OCI-LY1 (cell line): Measurements from ENCODE around the gene PARVG.

ENCODE experiments used
- H2AFZ ChIP-seq: fragments of 200-600 bp; sonication (generic), shearing (Covaris generic); 2 replicates; pipeline ENCODE4 v1.6.0; 2014; ENCODE audit warnings: antibody characterized with exemption, mild to moderate bottlenecking, low read length
- H3F3A ChIP-seq: fragments of 200-600 bp; sonication (generic), shearing (Covaris generic); 2 replicates; pipeline ENCODE4 v1.6.0; 2014; ENCODE audit warnings: mild to moderate bottlenecking, antibody characterized with exemption, low read length, moderate library complexity; ENCODE audit not compliant: insufficient read depth
- H3K27ac ChIP-seq: fragments of 200-600 bp; sonication (generic); 2 replicates; pipeline ENCODE4 v1.5.1; 2014; ENCODE audit warnings: low read length, mixed run types, mild to moderate bottlenecking, low read depth; ENCODE audit not compliant: poor library complexity, severe bottlenecking
- H3K27me3 ChIP-seq: fragments of 200-600 bp; sonication (generic); 2 replicates; pipeline ENCODE4 v1.6.0; 2014; ENCODE audit warnings: antibody characterized with exemption, mild to moderate bottlenecking, low read length, moderate library complexity; ENCODE audit not compliant: insufficient read depth
- H3K36me3 ChIP-seq: fragments of 200-600 bp; sonication (generic); 2 replicates; pipeline ENCODE4 v1.6.1; 2014; ENCODE audit warnings: mild to moderate bottlenecking, antibody characterized with exemption, low read length, moderate library complexity, mixed read lengths; ENCODE audit not compliant: insufficient read depth
- H3K4me1 ChIP-seq: fragments of 200-600 bp; sonication (generic); 2 replicates; pipeline ENCODE4 v1.5.1; 2014; ENCODE audit warnings: mild to moderate bottlenecking, low read length, moderate library complexity; ENCODE audit not compliant: insufficient read depth, severe bottlenecking
- H3K4me2 ChIP-seq: fragments of 200-600 bp; sonication (generic), shearing (Covaris generic); 2 replicates; pipeline ENCODE4 v1.6.1; 2014; ENCODE audit warnings: low read length
- H3K4me3 ChIP-seq: fragments of 200-600 bp; sonication (generic); 2 replicates; pipeline ENCODE4 v1.5.1; 2014; ENCODE audit warnings: low read length, low read depth, mild to moderate bottlenecking, mixed read lengths; ENCODE audit not compliant: poor library complexity, severe bottlenecking
- H3K79me2 ChIP-seq: fragments of 200-600 bp; shearing (Covaris generic); 2 replicates; pipeline ENCODE4 v1.6.1; 2016; ENCODE audit warnings: mixed run types, low read length, mixed read lengths; ENCODE audit not compliant: insufficient read depth
- H3K9ac ChIP-seq: fragments of 200-600 bp; sonication (generic), shearing (Covaris generic); 2 replicates; pipeline ENCODE4 v1.6.1; 2014; ENCODE audit warnings: mild to moderate bottlenecking, low read length, mixed read lengths
- H3K9me2 ChIP-seq: fragments of 200-600 bp; sonication (generic), shearing (Covaris generic); 2 replicates; pipeline ENCODE4 v1.6.1; 2014; ENCODE audit warnings: low read depth, mild to moderate bottlenecking, low read length, mixed read lengths
- H3K9me3 ChIP-seq: fragments of 200-600 bp; shearing (Covaris generic); 2 replicates; pipeline ENCODE4 v1.6.1; 2014; ENCODE audit warnings: low read length, mixed read lengths
- H4K20me1 ChIP-seq: fragments of 200-600 bp; sonication (generic), shearing (Covaris generic); 2 replicates; pipeline ENCODE4 v1.6.0; 2016; ENCODE audit warnings: mild to moderate bottlenecking, low read length; ENCODE audit not compliant: insufficient read depth
- CTCF ChIP-seq: fragments of 200-600 bp; sonication (generic), shearing (Covaris generic); IDR thresholded peaks from 2 replicates; pipeline ENCODE4 v1.5.1; 2017; ENCODE audit warnings: mild to moderate bottlenecking, antibody characterized with exemption, low read length, moderate library complexity, mixed read lengths
- EZH2 ChIP-seq: fragments of 200-600 bp; sonication (generic), shearing (Covaris generic); IDR thresholded peaks from 2 replicates; pipeline ENCODE4 v1.8.0; 2017; ENCODE audit warnings: borderline replicate concordance, mixed run types, mild to moderate bottlenecking, antibody characterized with exemption, low read length, moderate library complexity, mixed read lengths

PARVG gene

GRCh38 chr22:44180706-44181032 is at the start of gene PARVG:
Gene PARVG, plus strand, starts transcription at chr22:44180925. Its CDS starts 2,405 bp downstream, at chr22:44183330.
- Histone ChIP-seq H3F3A (no peaks in the 10 kb centered on the region), H4K20me1 (no peaks in the 10 kb centered on the region), H3K36me3 (no peaks in the 10 kb centered on the region), H3K27ac (no peak within 1 kb of the TSS), H3K9me2 (no peaks in the 10 kb centered on the region), H3K4me3 (peak within 1 kb of the TSS; percentile 5), H3K9me3 (no peaks in the 10 kb centered on the region), H3K9ac (no peak within 1 kb of the TSS), H3K4me2 (peak within 1 kb of the TSS; percentile 27; the same call in 1 of the 2 replicates), H3K4me1 (peaks cover 16% of the 10 kb centered on the region), H3K27me3 (peaks cover 12% of the 10 kb centered on the region), H3K79me2 (no peaks in the 10 kb centered on the region), H2AFZ (no peak within 1 kb of the TSS)
- TF ChIP-seq CTCF (no peak), EZH2 (no peak)

- no peak for TF ChIP-seq CTCF
- no peak for TF ChIP-seq EZH2
- Histone ChIP-seq H4K20me1 (no peaks in the 10 kb centered on the region), H3K27me3 (no peaks in the 10 kb centered on the region; the same call in 1 of the 2 replicates)
Observed at GRCh38 chr22:44131412-44131811, 49.3 kb upstream of the PARVG start.

DNA sequence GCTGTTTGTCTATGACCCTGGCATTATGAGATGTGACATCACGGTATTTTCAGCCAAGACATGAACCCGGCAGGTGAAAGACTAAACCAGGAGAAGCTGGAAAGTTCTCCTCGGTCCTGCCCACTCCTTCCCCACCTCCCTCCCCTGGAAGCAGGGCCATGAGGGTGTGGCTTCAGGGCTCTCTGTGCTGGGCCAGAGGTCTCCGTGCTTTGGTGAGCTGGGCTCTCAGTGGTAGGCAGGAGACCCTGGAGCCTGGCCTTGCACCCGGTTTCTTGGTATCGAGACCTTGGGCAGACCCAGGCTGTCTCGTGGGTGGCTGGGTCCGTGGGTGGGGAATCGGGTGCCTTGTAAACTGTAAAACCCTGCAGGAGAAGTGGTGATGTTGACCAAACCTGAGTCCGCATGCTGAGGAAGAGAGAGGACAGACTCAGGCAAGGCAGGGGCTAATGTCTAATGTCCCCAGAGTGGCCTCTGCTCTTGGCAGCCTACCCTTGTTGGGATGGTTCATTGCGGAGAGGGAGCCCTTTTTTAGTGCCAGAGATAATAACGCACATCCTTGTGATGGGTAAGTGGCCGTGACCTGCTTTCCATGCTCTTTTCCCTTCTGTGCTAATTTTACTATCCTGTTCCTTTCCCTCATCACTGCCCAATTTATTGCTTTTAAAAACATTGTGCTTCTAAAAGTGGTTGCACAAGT is 48.6 kb upstream of the PARVG start:
- TF ChIP-seq EZH2 (no peak), CTCF (no peak)
- no peak overlapping the region for H3K4me2 ChIP-seq
- peaks cover 50% of the 10 kb centered on the region for H3K36me3 ChIP-seq

More at GRCh38 chr22:44131412-44131811, 49.3 kb upstream of the PARVG start:
- no peak overlapping the region for H3K4me3 ChIP-seq
- H3F3A ChIP-seq: no peaks in the 10 kb centered on the region
- H3K9me2 ChIP-seq: no peaks in the 10 kb centered on the region
- no peak overlapping the region for H3K27ac ChIP-seq
- H3K9ac ChIP-seq: no peak overlapping the region
- H3K9me3 ChIP-seq: 0 out of 2 replicates have a peak, but pooled peaks cover 2% of the 10 kb centered on the region
- H2AFZ ChIP-seq: no peak overlapping the region
- H3K79me2 ChIP-seq: no peaks in the 10 kb centered on the region
- H3K4me1 ChIP-seq: no peaks in the 10 kb centered on the region
- H3K4me2 ChIP-seq: no peak overlapping the region
- H3K36me3 ChIP-seq: peaks cover 44% of the 10 kb centered on the region

More for the DNA sequence above, 48.6 kb upstream of the PARVG start:
- H2AFZ ChIP-seq: no peak overlapping the region
- no peak overlapping the region for H3K9ac ChIP-seq
- peaks cover 4% of the 10 kb centered on the region for H3K9me3 ChIP-seq
- no peaks in the 10 kb centered on the region for H3K79me2 ChIP-seq
- no peaks in the 10 kb centered on the region for H3F3A ChIP-seq
- no peaks in the 10 kb centered on the region for H4K20me1 ChIP-seq
- no peaks in the 10 kb centered on the region for H3K4me1 ChIP-seq
- H3K4me3 ChIP-seq: no peak overlapping the region
- H3K9me2 ChIP-seq: no peaks in the 10 kb centered on the region
- H3K27me3 ChIP-seq: no peaks in the 10 kb centered on the region; the same call in 1 of the 2 replicates
- no peak overlapping the region for H3K27ac ChIP-seq
